ENCODE measurements around the gene AATK. TPM values are rescaled to one million over a fixed set of nuclear protein-coding genes. Genes with fewer than 3 reads are reported as not detected.

Gene AATK
- total RNA-seq, 2 donors from 2014 or later, result 3.3 to 4.3 TPM

DNA sequence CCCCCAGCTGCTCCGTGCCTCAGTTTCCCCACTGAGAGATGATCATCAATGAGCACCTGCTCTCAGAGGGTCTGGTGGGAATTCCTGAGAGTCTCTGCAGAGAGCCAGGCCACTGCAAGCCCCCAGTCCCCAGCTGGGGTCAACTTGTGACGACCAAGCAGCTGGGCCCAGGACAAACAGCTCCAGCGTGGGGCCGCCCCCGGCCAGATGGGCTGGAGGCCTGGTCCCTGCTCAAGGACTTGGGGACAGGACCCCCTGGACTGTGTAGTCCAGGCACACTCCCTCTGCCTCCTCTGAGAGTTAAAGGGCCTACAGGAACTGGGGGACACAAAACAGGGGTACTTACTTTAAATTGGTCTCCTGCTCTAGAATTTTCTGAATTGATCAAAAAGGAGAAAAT is 16.6 kb upstream of the AATK start:
- no peak for DNase-seq
- H3K36me3 ChIP-seq (ENCODE audit: control insufficient read depth, insufficient read depth, low read length), result no peaks in the 10 kb centered on the region
- Mint-ChIP-seq H3K9me3 (no peaks in the 10 kb centered on the region), H3K27ac (no peak overlapping the region), H3K4me1 (no peaks in the 10 kb centered on the region), H3K27me3 (ENCODE audit: insufficient read depth) (no peaks in the 10 kb centered on the region), H3K36me3 (ENCODE audit: low read depth) (no peaks in the 10 kb centered on the region), H3K4me3 (no peak overlapping the region)
- no peak overlapping the region for H3K27ac ChIP-seq (ENCODE audit: low read depth, low read length)
- H3K9ac ChIP-seq (ENCODE audit: extremely low read depth, low read length, poor library complexity, severe bottlenecking), result no peak overlapping the region
- no peak overlapping the region for H3K4me3 ChIP-seq (ENCODE audit: low read length)
- H3K9me3 ChIP-seq (ENCODE audit: control insufficient read depth, low read length), result no peaks in the 10 kb centered on the region
- no peaks in the 10 kb centered on the region for H3K4me1 ChIP-seq (ENCODE audit: control insufficient read depth, insufficient read depth, low read length)
- 88 to 94% methylated on average over 4 to 5 of the region's 5 CpGs for WGBS, 2 experiments (ENCODE audit: insufficient coverage in 1 of 2, insufficient read length in 1 of 2)
- TF ChIP-seq, protein P1, sequence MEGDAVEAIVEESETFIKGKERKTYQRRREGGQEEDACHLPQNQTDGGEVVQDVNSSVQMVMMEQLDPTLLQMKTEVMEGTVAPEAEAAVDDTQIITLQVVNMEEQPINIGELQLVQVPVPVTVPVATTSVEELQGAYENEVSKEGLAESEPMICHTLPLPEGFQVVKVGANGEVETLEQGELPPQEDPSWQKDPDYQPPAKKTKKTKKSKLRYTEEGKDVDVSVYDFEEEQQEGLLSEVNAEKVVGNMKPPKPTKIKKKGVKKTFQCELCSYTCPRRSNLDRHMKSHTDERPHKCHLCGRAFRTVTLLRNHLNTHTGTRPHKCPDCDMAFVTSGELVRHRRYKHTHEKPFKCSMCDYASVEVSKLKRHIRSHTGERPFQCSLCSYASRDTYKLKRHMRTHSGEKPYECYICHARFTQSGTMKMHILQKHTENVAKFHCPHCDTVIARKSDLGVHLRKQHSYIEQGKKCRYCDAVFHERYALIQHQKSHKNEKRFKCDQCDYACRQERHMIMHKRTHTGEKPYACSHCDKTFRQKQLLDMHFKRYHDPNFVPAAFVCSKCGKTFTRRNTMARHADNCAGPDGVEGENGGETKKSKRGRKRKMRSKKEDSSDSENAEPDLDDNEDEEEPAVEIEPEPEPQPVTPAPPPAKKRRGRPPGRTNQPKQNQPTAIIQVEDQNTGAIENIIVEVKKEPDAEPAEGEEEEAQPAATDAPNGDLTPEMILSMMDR (conservative IDR thresholded peaks at IDR 0.05), result no peak
- H3K27me3 ChIP-seq (ENCODE audit: control insufficient read depth, insufficient read depth, low read length, poor library complexity, severe bottlenecking), result no peaks in the 10 kb centered on the region

DNA sequence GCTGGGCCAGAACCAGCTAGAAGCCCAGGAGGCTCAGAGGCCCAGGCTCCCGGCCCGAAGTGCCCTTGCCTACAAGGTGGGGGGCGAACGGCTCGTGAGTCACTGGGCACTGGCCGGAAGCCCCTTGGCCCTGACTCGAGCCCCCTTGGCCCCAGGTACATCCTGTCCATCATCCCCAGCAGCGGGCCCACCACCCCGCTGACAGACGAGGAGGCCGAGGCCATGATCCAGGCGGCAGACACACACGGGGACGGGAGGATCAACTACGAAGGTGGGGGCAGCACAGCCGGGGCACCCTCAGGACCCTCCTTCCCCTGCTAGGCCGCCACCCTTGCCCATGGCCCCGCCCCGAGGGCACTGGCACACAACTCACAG is 15.8 kb upstream of the AATK start:
- H3K4me1 Mint-ChIP-seq, result no peaks in the 10 kb centered on the region
- WGBS, 2 experiments (ENCODE audit: insufficient coverage in 1 of 2, insufficient read length in 1 of 2), result 92 to 96% methylated on average over 15 to 19 of the region's 19 CpGs
- no peak for DNase-seq
- no peaks in the 10 kb centered on the region for H3K27me3 Mint-ChIP-seq (ENCODE audit: insufficient read depth)
- H3K4me1 ChIP-seq (ENCODE audit: control insufficient read depth, insufficient read depth, low read length), result no peaks in the 10 kb centered on the region
- H3K36me3 Mint-ChIP-seq (ENCODE audit: low read depth), result no peaks in the 10 kb centered on the region
- H3K27ac Mint-ChIP-seq, result no peak overlapping the region
- H3K27ac ChIP-seq (ENCODE audit: low read depth, low read length), result no peak overlapping the region
- H3K4me3 Mint-ChIP-seq, result no peak overlapping the region
- TF ChIP-seq, protein P1 (conservative IDR thresholded peaks at IDR 0.05), result no peak
- no peaks in the 10 kb centered on the region for H3K27me3 ChIP-seq (ENCODE audit: control insufficient read depth, insufficient read depth, low read length, poor library complexity, severe bottlenecking)
- no peak overlapping the region for H3K4me3 ChIP-seq (ENCODE audit: low read length)
- H3K9me3 ChIP-seq (ENCODE audit: control insufficient read depth, low read length), result no peaks in the 10 kb centered on the region
- no peaks in the 10 kb centered on the region for H3K9me3 Mint-ChIP-seq
- no peaks in the 10 kb centered on the region for H3K36me3 ChIP-seq (ENCODE audit: control insufficient read depth, insufficient read depth, low read length)
- no peak overlapping the region for H3K9ac ChIP-seq (ENCODE audit: extremely low read depth, low read length, poor library complexity, severe bottlenecking)

DNA sequence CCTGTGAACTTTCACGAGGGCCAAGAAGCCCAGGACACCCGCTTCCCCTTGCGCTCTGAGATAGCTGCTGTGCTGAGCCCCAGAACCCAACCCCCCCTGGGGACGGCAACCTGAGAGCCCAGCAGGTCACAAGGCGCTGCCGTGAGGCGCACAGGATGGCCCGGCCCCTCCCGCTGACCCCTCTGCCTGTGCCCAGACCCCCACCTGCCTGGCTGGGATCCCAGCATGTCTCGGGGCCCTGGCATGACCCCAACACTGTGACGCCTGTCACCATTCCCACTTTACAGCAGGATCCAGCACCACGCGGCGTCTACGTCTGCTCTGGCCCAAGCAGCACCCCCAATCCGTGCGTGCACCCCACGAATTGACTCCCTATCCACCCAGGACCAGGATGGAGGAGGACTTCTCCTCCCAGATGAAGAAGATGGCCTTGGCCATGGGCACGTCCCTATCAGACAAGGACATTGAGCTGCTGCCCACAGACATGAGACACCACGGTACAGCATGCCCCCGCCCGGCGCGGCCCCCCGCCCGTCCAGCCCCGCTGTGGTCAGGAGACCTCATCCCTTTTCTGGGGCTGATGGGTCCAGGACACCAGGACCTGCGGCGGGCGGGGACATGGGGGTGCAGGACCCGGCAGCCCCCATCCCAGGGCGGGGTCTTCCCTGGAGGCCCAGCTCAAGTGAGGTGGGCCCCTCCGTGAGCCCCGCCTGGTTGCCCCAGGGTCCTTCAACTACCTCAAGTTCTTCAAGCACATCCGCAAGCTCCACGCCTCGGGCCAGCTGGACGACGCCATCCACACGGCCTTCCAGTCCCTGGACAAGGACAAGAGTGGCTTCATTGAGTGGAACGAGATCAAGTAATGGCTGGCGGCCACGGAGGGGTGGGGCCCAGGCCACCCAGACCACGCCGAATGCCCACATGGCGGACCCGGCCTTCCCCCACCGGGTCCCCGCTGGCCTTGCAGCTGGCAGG is 15.1 kb upstream of the AATK start:
- no peaks in the 10 kb centered on the region for H3K4me1 ChIP-seq (ENCODE audit: control insufficient read depth, insufficient read depth, low read length)
- Mint-ChIP-seq H3K36me3 (ENCODE audit: low read depth) (no peaks in the 10 kb centered on the region), H3K27me3 (ENCODE audit: insufficient read depth) (no peaks in the 10 kb centered on the region), H3K9me3 (no peaks in the 10 kb centered on the region), H3K4me1 (no peaks in the 10 kb centered on the region), H3K27ac (no peak overlapping the region), H3K4me3 (no peak overlapping the region)
- TF ChIP-seq, protein P1 (conservative IDR thresholded peaks at IDR 0.05), result no peak
- DNase-seq, result no peak
- no peaks in the 10 kb centered on the region for H3K9me3 ChIP-seq (ENCODE audit: control insufficient read depth, low read length)
- H3K27ac ChIP-seq (ENCODE audit: low read depth, low read length), result no peak overlapping the region
- no peak overlapping the region for H3K9ac ChIP-seq (ENCODE audit: extremely low read depth, low read length, poor library complexity, severe bottlenecking)
- H3K27me3 ChIP-seq (ENCODE audit: control insufficient read depth, insufficient read depth, low read length, poor library complexity, severe bottlenecking), result no peaks in the 10 kb centered on the region
- WGBS, 2 experiments (ENCODE audit: insufficient coverage in 1 of 2, insufficient read length in 1 of 2), result 92 to 98% methylated on average over 17 to 49 of the region's 49 CpGs
- no peak overlapping the region for H3K4me3 ChIP-seq (ENCODE audit: low read length)
- no peaks in the 10 kb centered on the region for H3K36me3 ChIP-seq (ENCODE audit: control insufficient read depth, insufficient read depth, low read length)
